WTC11 (cell line): ENCODE results near the gene SACS. TPM values are rescaled to one million over a fixed set of nuclear protein-coding genes. Genes with fewer than 3 reads are reported as not detected.

ENCODE experiments used
- ATF1 ChIP-seq: sonication (generic); formaldehyde crosslinking; IDR thresholded peaks from 2 replicates; pipeline ENCODE4 v1.8.1; 2023; ENCODE audit warnings: mild to moderate bottlenecking, moderate library complexity, missing genetic modification reagents
- ATF3 ChIP-seq: sonication (generic); formaldehyde crosslinking; conservative IDR thresholded peaks from 2 replicates; pipeline ENCODE4 v1.8.1; 2022; ENCODE audit warnings: mild to moderate bottlenecking, missing genetic modification reagents
- FOXP1 ChIP-seq: sonication (generic); formaldehyde crosslinking; IDR thresholded peaks from 2 replicates; pipeline ENCODE4 v1.8.0; 2022; ENCODE audit warnings: missing genetic modification reagents, mild to moderate bottlenecking, moderate library complexity, borderline replicate concordance
- IRF2 ChIP-seq: sonication (generic); formaldehyde crosslinking; IDR thresholded peaks from 2 replicates; pipeline ENCODE4 v1.8.0; 2022; ENCODE audit warnings: low read depth, missing genetic modification reagents, borderline replicate concordance
- NFE2L1 ChIP-seq: sonication (generic); formaldehyde crosslinking; IDR thresholded peaks from 2 replicates; pipeline ENCODE4 v1.8.1; 2023; ENCODE audit warnings: missing genetic modification reagents
- NR1H2 ChIP-seq: sonication (generic); formaldehyde crosslinking; IDR thresholded peaks from 2 replicates; pipeline ENCODE4 v1.9.0; 2021; ENCODE audit warnings: mild to moderate bottlenecking, moderate library complexity, missing genetic modification reagents
- PRDM15 ChIP-seq: sonication (generic); formaldehyde crosslinking; IDR thresholded peaks from 2 replicates; pipeline ENCODE4 v1.8.0; 2022; ENCODE audit warnings: missing genetic modification reagents
- RORB ChIP-seq: fragments of 250-450 bp; sonication (Bioruptor Pico); IDR thresholded peaks from 2 replicates; pipeline ENCODE4 v1.9.0; 2021; ENCODE audit warnings: mild to moderate bottlenecking
- USF2 ChIP-seq: sonication (generic); formaldehyde crosslinking; IDR thresholded peaks from 2 replicates; pipeline ENCODE4 v1.8.1; 2023; ENCODE audit warnings: mild to moderate bottlenecking, missing genetic modification reagents, moderate library complexity
- ZBTB43 ChIP-seq: sonication (generic); formaldehyde crosslinking; IDR thresholded peaks from 2 replicates; pipeline ENCODE4 v1.8.1; 2023; ENCODE audit warnings: mild to moderate bottlenecking, missing genetic modification reagents
- ZNF121 ChIP-seq: sonication (generic); formaldehyde crosslinking; IDR thresholded peaks from 2 replicates; pipeline ENCODE4 v1.8.0; 2023; ENCODE audit warnings: missing genetic modification reagents
- ZNF425 ChIP-seq: fragments of 250-450 bp; sonication (Bioruptor Pico); conservative IDR thresholded peaks from 2 replicates; pipeline ENCODE4 v1.9.0; 2021; ENCODE audit warnings: mild to moderate bottlenecking
- ZNF532 ChIP-seq: fragments of 250-450 bp; sonication (Bioruptor Pico); IDR thresholded peaks from 2 replicates; pipeline ENCODE4 v1.9.0; 2021; ENCODE audit warnings: mild to moderate bottlenecking, borderline replicate concordance
- ZNF671 ChIP-seq: fragments of 250-450 bp; sonication (Bioruptor Pico); IDR thresholded peaks from 2 replicates; pipeline ENCODE4 v1.8.0; 2021; ENCODE audit warnings: mild to moderate bottlenecking
- total RNA-seq: library from RNA; stranded (reverse); gene quantifications from 3 replicates; pipeline ENCODE4 v1.2.3, GENCODE V29; 2021

Gene SACS
- total RNA-seq, 1 experiment from 2014 or later, result 35.2 TPM

GRCh38 chr13:23372264-23372906 is 61.1 kb downstream of the SACS start (continued):
- TF ChIP-seq FOXP1 (CRISPR knock-in tag), result no peak
- TF ChIP-seq NFE2L1 (CRISPR knock-in tag), result no peak
- no peak for TF ChIP-seq ATF3 (CRISPR knock-in tag)
- no peak for TF ChIP-seq ZNF532 (CRISPR knock-in tag)
- TF ChIP-seq PRDM15 (CRISPR knock-in tag), result no peak
- TF ChIP-seq RORB (CRISPR knock-in tag), result no peak
- TF ChIP-seq ATF1 (CRISPR knock-in tag), result no peak
- no peak for TF ChIP-seq USF2 (CRISPR knock-in tag)
- TF ChIP-seq NR1H2 (CRISPR knock-in tag), result no peak
- TF ChIP-seq ZNF425 (CRISPR knock-in tag), result no peak
- no peak for TF ChIP-seq ZNF121
- no peak for TF ChIP-seq IRF2 (CRISPR knock-in tag)
- TF ChIP-seq ZBTB43 (CRISPR knock-in tag), result no peak
- TF ChIP-seq ZNF671 (CRISPR knock-in tag), result no peak
